ENCODE measurements around the gene ZNF771. TPM values are rescaled to one million over a fixed set of nuclear protein-coding genes. Genes with fewer than 3 reads are reported as not detected.

ZNF771 gene
- total RNA-seq, 1 experiment from 2014 or later, result 19.0 TPM

GRCh38 chr16:30382111-30382881, 25.1 kb upstream of the ZNF771 start, which contains the start of gene SEPTIN1:
Gene SEPTIN1, minus strand, starts transcription at chr16:30382561. Its CDS starts 19 bp downstream, at chr16:30382542.
- POLR2A ChIA-PET (ENCODE audit: unreplicated experiment), result interaction anchor here (0.6 kb wide), 1 partner anchor 48 kb away, joined by 3 read pairs; no protein-coding TSS in a partner anchor
- H3K4me2 ChIP-seq, result no peak within 1 kb of the TSS
- CTCF ChIA-PET, result no interaction called here
- no peaks in the 10 kb centered on the region for H4K20me1 ChIP-seq (ENCODE audit: insufficient read depth)
- H3K4me3 ChIP-seq, result no peak within 1 kb of the TSS
- H3K4me1 ChIP-seq (replicated peaks; ENCODE audit: insufficient read depth), result peaks cover 9% of the 10 kb centered on the region; the same call in 1 of the 2 replicates
- no peak for DNase-seq
- H2AFZ ChIP-seq, result no peak within 1 kb of the TSS
- H3K27me3 ChIP-seq (ENCODE audit: insufficient read depth, low read depth), result no peaks in the 10 kb centered on the region
- H3K79me2 ChIP-seq (ENCODE audit: low read depth), result peaks cover 13% of the 10 kb centered on the region; the same call in 1 of the 2 replicates
- intact Hi-C loops (cut with micrococcal nuclease; ENCODE audit: unreplicated experiment), result no loop called here
- BruUV-seq (replicated peaks), result no TSS peak
- TF ChIP-seq CTCF (conservative IDR thresholded peaks at IDR 0.05) (no peak), EZH2 (IDR thresholded peaks at IDR 0.05; ENCODE audit: low read depth) (no peak)
- H3K9me2 ChIP-seq (ENCODE audit: insufficient read depth), result no peaks in the 10 kb centered on the region
- H3F3A ChIP-seq (ENCODE audit: insufficient read depth, low read depth), result peaks cover 26% of the 10 kb centered on the region
- no peak within 1 kb of the TSS for H3K27ac ChIP-seq
- H3K9me3 ChIP-seq (ENCODE audit: insufficient read depth, low read depth), result no peaks in the 10 kb centered on the region
- H3K36me3 ChIP-seq (ENCODE audit: low read depth), result no peaks in the 10 kb centered on the region

GRCh38 chr16:30383521-30383920, 23.9 kb upstream of the ZNF771 start:
- Histone ChIP-seq H3K27ac (no peak overlapping the region), H3K9me3 (ENCODE audit: insufficient read depth, low read depth) (no peaks in the 10 kb centered on the region), H3K4me3 (no peak overlapping the region), H3F3A (ENCODE audit: insufficient read depth, low read depth) (peaks cover 16% of the 10 kb centered on the region), H2AFZ (no peak overlapping the region), H3K4me1 (replicated peaks; ENCODE audit: insufficient read depth) (peaks cover 9% of the 10 kb centered on the region; the same call in 1 of the 2 replicates), H3K79me2 (ENCODE audit: low read depth) (peaks cover 13% of the 10 kb centered on the region; the same call in 1 of the 2 replicates), H3K9me2 (ENCODE audit: insufficient read depth) (no peaks in the 10 kb centered on the region), H3K36me3 (ENCODE audit: low read depth) (no peaks in the 10 kb centered on the region), H4K20me1 (ENCODE audit: insufficient read depth) (no peaks in the 10 kb centered on the region), H3K27me3 (ENCODE audit: insufficient read depth, low read depth) (no peaks in the 10 kb centered on the region), H3K4me2 (no peak overlapping the region)
- ChIA-PET POLR2A (ENCODE audit: unreplicated experiment) (interaction anchor here (0.7 kb wide), 1 partner anchor 9 kb away, joined by 5 read pairs; no protein-coding TSS in a partner anchor), CTCF (no interaction called here)
- intact Hi-C loops (cut with micrococcal nuclease; ENCODE audit: unreplicated experiment), result no loop called here
- TF ChIP-seq EZH2 (IDR thresholded peaks at IDR 0.05; ENCODE audit: low read depth) (no peak), CTCF (conservative IDR thresholded peaks at IDR 0.05) (no peak)
- DNase-seq, result no peak
- no TSS peak for BruUV-seq (replicated peaks)

GRCh38 chr16:30394592-30395154, 12.7 kb upstream of the ZNF771 start:
- DNase-seq, result no peak
- H3K9me2 ChIP-seq (ENCODE audit: insufficient read depth), result no peaks in the 10 kb centered on the region
- no peaks in the 10 kb centered on the region for H3K27me3 ChIP-seq (ENCODE audit: insufficient read depth, low read depth)
- peak overlapping the region; percentile 87 for H2AFZ ChIP-seq
- peaks cover 19% of the 10 kb centered on the region for H3K4me1 ChIP-seq (replicated peaks; ENCODE audit: insufficient read depth)
- no peaks in the 10 kb centered on the region for H3K9me3 ChIP-seq (ENCODE audit: insufficient read depth, low read depth)
- no peaks in the 10 kb centered on the region for H3K36me3 ChIP-seq (ENCODE audit: low read depth)
- CTCF ChIA-PET, result interaction anchor here (0.6 to 1.3 kb wide), 4 partner anchors 15 to 204 kb away, joined by 3 to 5 read pairs (median 4); partner anchors contain the start of genes DCTPP1 and TBC1D10B
- POLR2A ChIA-PET (ENCODE audit: unreplicated experiment), result interaction anchor here (0.5 to 1.6 kb wide), 7 partner anchors 8 to 361 kb away, joined by 3 to 17 read pairs (median 4); no protein-coding TSS in a partner anchor
- H3F3A ChIP-seq (ENCODE audit: insufficient read depth, low read depth), result peaks cover 42% of the 10 kb centered on the region
- no peaks in the 10 kb centered on the region for H4K20me1 ChIP-seq (ENCODE audit: insufficient read depth)
- no TSS peak for BruUV-seq (replicated peaks)
- peak overlapping the region; percentile 34; the same call in 1 of the 2 replicates for H3K27ac ChIP-seq
- no peak for TF ChIP-seq EZH2 (IDR thresholded peaks at IDR 0.05; ENCODE audit: low read depth)
- no peak for TF ChIP-seq CTCF (conservative IDR thresholded peaks at IDR 0.05)
- H3K4me2 ChIP-seq, result peak overlapping the region; percentile 98
- H3K4me3 ChIP-seq, result peak overlapping the region; percentile 98
- intact Hi-C loops (cut with micrococcal nuclease; ENCODE audit: unreplicated experiment), result loop anchor here (1.0 kb wide), 2 partner anchors 16 to 39 kb away; partner anchors contain the start of gene CD2BP2
- H3K79me2 ChIP-seq (ENCODE audit: low read depth), result peaks cover 26% of the 10 kb centered on the region

Data from PC-9 (cell line).